ENCODE data around the gene KAZN.

- TF ChIP-seq, protein P1, sequence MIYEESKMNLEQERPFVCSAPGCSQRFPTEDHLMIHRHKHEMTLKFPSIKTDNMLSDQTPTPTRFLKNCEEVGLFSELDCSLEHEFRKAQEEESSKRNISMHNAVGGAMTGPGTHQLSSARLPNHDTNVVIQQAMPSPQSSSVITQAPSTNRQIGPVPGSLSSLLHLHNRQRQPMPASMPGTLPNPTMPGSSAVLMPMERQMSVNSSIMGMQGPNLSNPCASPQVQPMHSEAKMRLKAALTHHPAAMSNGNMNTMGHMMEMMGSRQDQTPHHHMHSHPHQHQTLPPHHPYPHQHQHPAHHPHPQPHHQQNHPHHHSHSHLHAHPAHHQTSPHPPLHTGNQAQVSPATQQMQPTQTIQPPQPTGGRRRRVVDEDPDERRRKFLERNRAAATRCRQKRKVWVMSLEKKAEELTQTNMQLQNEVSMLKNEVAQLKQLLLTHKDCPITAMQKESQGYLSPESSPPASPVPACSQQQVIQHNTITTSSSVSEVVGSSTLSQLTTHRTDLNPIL (CRISPR knock-in tag; IDR thresholded peaks at IDR 0.05; ENCODE audit: low read depth), result no peak
- TF ChIP-seq CSDC2 (CRISPR knock-in tag; IDR thresholded peaks at IDR 0.05) (no peak), BACH2 (CRISPR knock-in tag; IDR thresholded peaks at IDR 0.05; ENCODE audit: borderline replicate concordance) (no peak), GLIS3 (CRISPR knock-in tag; IDR thresholded peaks at IDR 0.05) (no peak), PPARA (CRISPR knock-in tag; IDR thresholded peaks at IDR 0.05; ENCODE audit: borderline replicate concordance) (no peak)
These were observed 5.9 kb downstream of the KAZN start for GRCh38 chr1:14604414-14604813.
